Sigmoid colon (tissue), 7 donors: ENCODE results near the gene ATAD5. TPM values are rescaled to one million over a fixed set of nuclear protein-coding genes. Genes with fewer than 3 reads are reported as not detected.

Experiments used
- DNase-seq: peaks from one replicate; pipeline ENCODE4 v3.0.0-alpha.2; 2019
- H3K27ac ChIP-seq, 4 donors: fragments of 200-600 bp; sonication (generic); one replicate each; pipeline ENCODE4 v1.5.1; 2016 to 2019; ENCODE audit warnings: mild to moderate bottlenecking in 1 of 4
- H3K27me3 ChIP-seq, 3 donors: fragments of 200-600 bp; sonication (generic); one replicate each; pipeline ENCODE4 v1.5.1; 2019; ENCODE audit warnings: mild to moderate bottlenecking in 1 of 3
- H3K36me3 ChIP-seq, 4 donors: fragments of 200-600 bp; sonication (generic); one replicate each; pipeline ENCODE4 v1.5.1; 2016 to 2019
- H3K4me1 ChIP-seq, 4 donors: fragments of 200-600 bp; sonication (generic); one replicate each; pipeline ENCODE4 v1.5.1; 2017 to 2019
- H3K4me3 ChIP-seq, 4 donors: fragments of 200-600 bp; sonication (generic); one replicate each; pipeline ENCODE4 v1.5.1; 2017 to 2019; ENCODE audit warnings: mild to moderate bottlenecking in 2 of 4, moderate library complexity in 1 of 4
- H3K9me3 ChIP-seq, 4 donors: fragments of 200-600 bp in 3 of 4; sonication (generic) in 3 of 4; one replicate each; pipeline versions ENCODE4 v1.5.1 to v1.6.1; 2013 to 2019
- CTCF ChIP-seq, 4 experiments: fragments of 450-650 bp in 3 of 4; fragments of 200-600 bp in 1 of 4; IDR thresholded peaks; one replicate each; pipeline ENCODE4 v1.5.1; 2016 to 2019; ENCODE audit warnings: antibody characterized with exemption in 4 of 4, mild to moderate bottlenecking in 3 of 4, moderate library complexity in 2 of 4
- EP300 ChIP-seq, 4 donors: sonication (generic); formaldehyde crosslinking; IDR thresholded peaks; one replicate each; pipeline ENCODE4 v1.6.1; 2017; ENCODE audit warnings: antibody characterized with exemption in 4 of 4
- POLR2A ChIP-seq, 2 donors: fragments of 450-650 bp; IDR thresholded peaks; one replicate each; pipeline ENCODE4 v1.6.1; 2016; ENCODE audit warnings: antibody characterized with exemption in 2 of 2, mild to moderate bottlenecking in 2 of 2, moderate library complexity in 2 of 2
- POLR2AphosphoS5 ChIP-seq, 4 donors: sonication (generic); formaldehyde crosslinking; IDR thresholded peaks; one replicate each; pipeline ENCODE4 v1.6.1; 2017; ENCODE audit warnings: antibody characterized with exemption in 4 of 4
- WGBS, 2 donors: extraction: QIAGEN DNeasy Blood & Tissue Kit; methylation state at CpG; one replicate each; pipeline ENCODE4 v1.1.7; 2013; 5-methylcytosine and 5-hydroxymethylcytosine counted together
- intact Hi-C: fragments of 100-400 bp; cut with DNase I; formaldehyde crosslinking; loops from one replicate; pipeline ENCODE4 v1.15.1; 2023
- polyA plus RNA-seq, 3 donors: library from polyadenylated mRNA; stranded (reverse); fragments of 200-250 nt; gene quantifications; one replicate each; pipeline ENCODE4 v1.2.3, GENCODE V29; 2013
- total RNA-seq, 4 donors: library from RNA; depleted of rRNA; stranded (reverse); fragments of >200 nt; gene quantifications; one replicate each; pipeline ENCODE4 v1.1.0, GENCODE V29; 2016
- donor health status: healthy with polysubstance abuse.
- donor health status: Bipolar disorder and iron deficiency.
- donor health status: healthy.

The ATAD5 gene
- total and polyA plus RNA-seq, 7 donors: 0.46 to 1.7 (median 0.82) TPM

GRCh38 chr17:30793282-30793977 is 38.3 kb upstream of the ATAD5 start:
- Histone ChIP-seq H3K36me3 (peaks cover 6 to 76% (median 28%) of the 10 kb centered on the region in 4 donors), H3K27me3 (no peaks in the 10 kb centered on the region), H3K9me3 (no peaks in the 10 kb centered on the region), H3K27ac (no peak overlapping the region), H3K4me1 (no peaks in the 10 kb centered on the region), H3K4me3 (no peak overlapping the region)
- intact Hi-C loops: no loop called here
- 92 to 93% methylated on average over 9 of the region's 9 CpGs for WGBS, 2 donors
- DNase-seq: no peak
- TF ChIP-seq EP300 (IDR thresholded peaks at IDR 0.05) (no peak), POLR2AphosphoS5 (IDR thresholded peaks at IDR 0.05) (no peak), POLR2A (IDR thresholded peaks at IDR 0.05) (no peak), CTCF (IDR thresholded peaks at IDR 0.05) (no peak)

GRCh38 chr17:30794372-30794771 is 37.4 kb upstream of the ATAD5 start:
- no peaks in the 10 kb centered on the region for H3K4me1 ChIP-seq
- no peaks in the 10 kb centered on the region for H3K9me3 ChIP-seq
- no peak overlapping the region for H3K4me3 ChIP-seq
- H3K27me3 ChIP-seq: no peaks in the 10 kb centered on the region
- no peak for DNase-seq
- WGBS, 2 donors: 93 to 94% methylated on average over 5 of the region's 5 CpGs
- H3K36me3 ChIP-seq: peaks cover 6 to 69% (median 24%) of the 10 kb centered on the region in 4 donors
- intact Hi-C loops: no loop called here
- TF ChIP-seq CTCF (IDR thresholded peaks at IDR 0.05): no peak
- no peak for TF ChIP-seq POLR2AphosphoS5 (IDR thresholded peaks at IDR 0.05)
- no peak for TF ChIP-seq EP300 (IDR thresholded peaks at IDR 0.05)
- no peak for TF ChIP-seq POLR2A (IDR thresholded peaks at IDR 0.05)
- no peak overlapping the region for H3K27ac ChIP-seq

- no peak overlapping the region for H3K4me3 ChIP-seq
- H3K27me3 ChIP-seq: no peaks in the 10 kb centered on the region
- H3K4me1 ChIP-seq: no peaks in the 10 kb centered on the region
- no peak for DNase-seq
- WGBS, 2 donors: 85 to 88% methylated on average over 4 of the region's 4 CpGs
- no peak overlapping the region for H3K27ac ChIP-seq
- no peaks in the 10 kb centered on the region for H3K9me3 ChIP-seq
- intact Hi-C loops: no loop called here
- H3K36me3 ChIP-seq: peaks cover 6 to 65% (median 18%) of the 10 kb centered on the region in 4 donors
- TF ChIP-seq POLR2AphosphoS5 (IDR thresholded peaks at IDR 0.05): no peak
- no peak for TF ChIP-seq POLR2A (IDR thresholded peaks at IDR 0.05)
- TF ChIP-seq EP300 (IDR thresholded peaks at IDR 0.05): no peak
- TF ChIP-seq CTCF (IDR thresholded peaks at IDR 0.05): no peak
Measured at GRCh38 chr17:30796016-30796415, 35.8 kb upstream of the ATAD5 start.

GRCh38 chr17:30801671-30802070 is 30.1 kb upstream of the ATAD5 start:
- H3K36me3 ChIP-seq: peaks cover 0 to 46% (median 13%) of the 10 kb centered on the region in 4 donors
- TF ChIP-seq POLR2A (IDR thresholded peaks at IDR 0.05) (no peak), CTCF (IDR thresholded peaks at IDR 0.05) (no peak), POLR2AphosphoS5 (IDR thresholded peaks at IDR 0.05) (no peak), EP300 (IDR thresholded peaks at IDR 0.05) (no peak)
- intact Hi-C loops: no loop called here
- DNase-seq: no peak
- H3K27ac ChIP-seq: no peak overlapping the region
- no peaks in the 10 kb centered on the region for H3K9me3 ChIP-seq
- no peaks in the 10 kb centered on the region for H3K4me1 ChIP-seq
- no peaks in the 10 kb centered on the region for H3K27me3 ChIP-seq
- WGBS, 2 donors: 98% methylated on average over 1 of the region's 1 CpG
- no peak overlapping the region for H3K4me3 ChIP-seq
